A673 (cell line): ENCODE data around the gene DSCAM. TPM values are rescaled to one million over a fixed set of nuclear protein-coding genes. Genes with fewer than 3 reads are reported as not detected.

Source experiments
- BruUV-seq: library from RNA; stranded (reverse); fragments of 400-500 nt; replicated peaks from 2 replicates; lab custom pipeline; 2021; lab: Mats Ljungman, UMichigan
- CTCF ChIA-PET: fragments of 300-600 bp; sonication (Branson Sonifier 250); formaldehyde crosslinking; loops from one replicate; lab custom pipeline; 2022; ENCODE audit warnings: antibody characterized with exemption; lab: Charles Lee
- POLR2A ChIA-PET: fragments of 300-600 bp; sonication (Branson Sonifier 250); formaldehyde crosslinking; loops from one replicate; lab custom pipeline; 2022; ENCODE audit warnings: antibody characterized with exemption; ENCODE audit not compliant: low non-redundant PET; lab: Charles Lee
- DNase-seq: peaks from one replicate; pipeline ENCODE4 v3.0.0-alpha.2; 2015; ENCODE audit warnings: low spot score
- H3K27ac ChIP-seq: fragments of 200-600 bp; sonication (generic); 2 replicates; pipeline ENCODE4 v1.5.1; 2016; ENCODE audit warnings: mixed run types, low read depth, mild to moderate bottlenecking, mixed read lengths, antibody characterized with exemption, low read length; ENCODE audit not compliant: poor library complexity, severe bottlenecking
- H3K27me3 ChIP-seq: fragments of 200-600 bp; sonication (generic); replicated peaks from 2 replicates; pipeline ENCODE4 v1.6.1; 2017; ENCODE audit warnings: mixed run types, low read depth, mild to moderate bottlenecking, mixed read lengths, antibody characterized with exemption, low read length; ENCODE audit not compliant: insufficient read depth, poor library complexity
- H3K36me3 ChIP-seq: fragments of 200-600 bp; sonication (generic); 2 replicates; pipeline ENCODE4 v1.6.1; 2016; ENCODE audit warnings: mixed run types, mild to moderate bottlenecking, mixed read lengths, antibody characterized with exemption, low read length; ENCODE audit not compliant: insufficient read depth, poor library complexity, severe bottlenecking
- H3K4me1 ChIP-seq: fragments of 200-600 bp; sonication (generic); 2 replicates; pipeline ENCODE4 v1.6.1; 2017; ENCODE audit warnings: mixed run types, mild to moderate bottlenecking, mixed read lengths, antibody characterized with exemption, low read length; ENCODE audit not compliant: insufficient read depth, poor library complexity, severe bottlenecking
- H3K4me3 ChIP-seq: fragments of 200-600 bp; sonication (generic); 2 replicates; pipeline ENCODE4 v1.5.1; 2016; ENCODE audit warnings: low read depth, mixed run types, mild to moderate bottlenecking, mixed read lengths, low read length; ENCODE audit not compliant: poor library complexity, severe bottlenecking
- H3K9me3 ChIP-seq: fragments of 200-600 bp; sonication (generic); 2 replicates; pipeline ENCODE4 v1.6.1; 2016; ENCODE audit warnings: mixed run types, low read depth, mild to moderate bottlenecking, mixed read lengths, antibody characterized with exemption, low read length; ENCODE audit not compliant: poor library complexity, severe bottlenecking
- CTCF ChIP-seq: fragments of 300-800, 200-600 bp; sonication (generic); conservative IDR thresholded peaks from 2 replicates; pipeline ENCODE4 v1.5.1; 2017; ENCODE audit warnings: low read depth, mild to moderate bottlenecking, antibody characterized with exemption, low read length, moderate library complexity, mixed read lengths
- EZH2 ChIP-seq: fragments of 200-600 bp; sonication (generic); IDR thresholded peaks from 2 replicates; pipeline ENCODE4 v1.6.1; 2017; ENCODE audit warnings: borderline replicate concordance, low read depth, mild to moderate bottlenecking, mixed read lengths, antibody characterized with exemption, low read length; ENCODE audit not compliant: poor library complexity, severe bottlenecking
- intact Hi-C: fragments of 100-400 bp; cut with micrococcal nuclease; formaldehyde crosslinking; loops from one replicate; pipeline ENCODE4 v1.10.0; 2022; ENCODE audit not compliant: unreplicated experiment
- total RNA-seq: library from RNA; stranded (reverse); gene quantifications from 2 replicates; pipeline ENCODE4 v1.2.3, GENCODE V29; 2021

DSCAM gene
- total RNA-seq, 1 experiment from 2014 or later = not detected

- no TSS peak for BruUV-seq
- peaks cover 28% of the 10 kb centered on the region for H3K9me3 ChIP-seq
- CTCF ChIA-PET = no interaction called here
- no peaks in the 10 kb centered on the region for H3K4me1 ChIP-seq
- intact Hi-C loops = no loop called here
- no peak overlapping the region for H3K27ac ChIP-seq
- H3K27me3 ChIP-seq = no peaks in the 10 kb centered on the region
- DNase-seq = no peak
- TF ChIP-seq EZH2 (no peak), CTCF (no peak)
- POLR2A ChIA-PET = no interaction called here
- no peaks in the 10 kb centered on the region for H3K36me3 ChIP-seq
- no peak overlapping the region for H3K4me3 ChIP-seq
These were observed 392.9 kb downstream of the DSCAM start for GRCh38 chr21:40454057-40454456.

GRCh38 chr21:40453183-40453582, 393.8 kb downstream of the DSCAM start:
- ChIA-PET CTCF (no interaction called here), POLR2A (no interaction called here)
- Histone ChIP-seq H3K9me3 (peaks cover 23% of the 10 kb centered on the region), H3K4me3 (no peak overlapping the region), H3K27me3 (no peaks in the 10 kb centered on the region), H3K27ac (no peak overlapping the region), H3K36me3 (no peaks in the 10 kb centered on the region), H3K4me1 (no peaks in the 10 kb centered on the region)
- intact Hi-C loops = no loop called here
- TF ChIP-seq CTCF = no peak
- TF ChIP-seq EZH2 = no peak
- no TSS peak for BruUV-seq
- DNase-seq = no peak

DNA sequence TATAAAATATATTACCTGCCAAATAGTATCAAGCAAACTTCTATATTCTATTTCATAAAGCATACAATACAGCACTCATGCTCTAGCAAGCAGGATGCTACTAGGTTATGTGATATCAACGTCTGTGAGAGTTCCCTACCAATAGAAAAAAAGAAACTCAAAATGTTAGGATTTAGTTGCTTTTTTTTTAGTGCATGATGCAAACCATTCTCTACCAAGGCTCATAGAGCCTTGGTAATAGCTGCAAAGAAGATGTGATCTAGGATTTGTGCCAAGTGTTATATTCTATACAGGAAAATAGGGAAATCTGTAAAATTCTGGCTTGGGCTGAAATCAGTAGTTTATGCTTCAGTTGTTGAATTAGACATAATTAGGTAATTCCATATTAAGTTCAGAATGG, 394.4 kb downstream of the DSCAM start:
- Histone ChIP-seq H3K4me1 (no peaks in the 10 kb centered on the region), H3K36me3 (no peaks in the 10 kb centered on the region), H3K4me3 (no peak overlapping the region), H3K27me3 (no peaks in the 10 kb centered on the region), H3K9me3 (peaks cover 23% of the 10 kb centered on the region), H3K27ac (no peak overlapping the region)
- CTCF ChIA-PET = no interaction called here
- no TSS peak for BruUV-seq
- no peak for DNase-seq
- no peak for TF ChIP-seq EZH2
- no peak for TF ChIP-seq CTCF
- POLR2A ChIA-PET = no interaction called here
- intact Hi-C loops = no loop called here
